SH-SY5Y (cell line): ENCODE data around the gene HEATR9.

Experiments
- GATA2 ChIP-seq: IDR thresholded peaks from 2 replicates; pipeline ENCODE4 v1.6.1; 2011; ENCODE audit warnings: mild to moderate bottlenecking, low read depth, low read length
- GATA3 ChIP-seq: IDR thresholded peaks from 2 replicates; pipeline ENCODE4 v1.6.1; 2011; ENCODE audit warnings: low read depth, mild to moderate bottlenecking, low read length, moderate library complexity

GRCh38 chr17:35872196-35872980 lies 3.7 kb upstream of the HEATR9 start:
- TF ChIP-seq GATA3 = no peak
- no peak for TF ChIP-seq GATA2
